ENCODE measurements around the gene ABR. TPM values are rescaled to one million over a fixed set of nuclear protein-coding genes. Genes with fewer than 3 reads are reported as not detected.
A peak's percentile ranks its signal among the peaks of the same experiment; 100 is the strongest.

ABR gene
- total and polyA plus RNA-seq, 2 of the 8 experiments (the other 6 are each of a cell fraction or from before 2014, with no cell fraction given): 44.8 to 47.2 TPM

DNA sequence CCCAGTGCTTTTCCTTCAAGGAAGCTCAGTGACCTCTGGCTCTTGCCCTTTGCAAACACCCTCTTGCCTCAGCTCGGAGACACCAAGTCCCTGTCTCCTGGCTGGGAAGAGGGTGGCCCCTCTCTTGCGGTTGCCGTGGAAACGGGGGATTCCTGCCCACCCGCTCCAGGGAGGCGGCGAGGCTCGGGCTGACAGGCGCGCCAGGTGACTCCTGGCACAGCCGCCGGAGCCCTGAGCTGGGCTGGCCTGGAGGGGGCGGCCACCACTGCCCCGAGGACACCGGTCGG lies 71.4 kb downstream of the ABR start:
- Histone ChIP-seq H3K79me1 (ENCODE audit: low read depth, low read length) (peaks cover 8% of the 10 kb centered on the region; the same call in 1 of the 2 replicates), H3K23ac (ENCODE audit: insufficient read length) (no peak overlapping the region), H3K14ac (ENCODE audit: insufficient read length) (no peak overlapping the region), H3K4ac (replicated peaks; ENCODE audit: insufficient read length, low read depth, low read length) (no peak overlapping the region), H2BK5ac (ENCODE audit: low read depth, low read length) (no peak overlapping the region), H4K91ac (replicated peaks; ENCODE audit: insufficient read length, low read length) (no peak overlapping the region), H2AK5ac (ENCODE audit: low read depth, low read length) (no peak overlapping the region), H3K4me2 (ENCODE audit: insufficient read depth in 1 of 2, low read depth in 2 of 2, low read length in 2 of 2) (peak overlapping the region; percentile 67 to 98), H2BK20ac (ENCODE audit: low read length) (no peak overlapping the region), H4K5ac (ENCODE audit: insufficient read length, low read depth, low read length) (no peak overlapping the region), H3K23me2 (ENCODE audit: low read depth, low read length) (peaks cover 12% of the 10 kb centered on the region; the same call in 1 of the 2 replicates), H3K4me3 (ENCODE audit: extremely low read depth in 1 of 4, insufficient read depth in 2 of 4, low read depth in 3 of 4, low read length in 4 of 4) (peak overlapping the region; percentile 47 to 84 (median 50)), H3K56ac (replicated peaks; ENCODE audit: insufficient read length, low read depth, low read length) (no peak overlapping the region), H2AFZ (ENCODE audit: low read length) (no peak overlapping the region), H2BK15ac (ENCODE audit: low read length) (no peak overlapping the region), H3K79me2 (ENCODE audit: control insufficient read depth in 1 of 2, insufficient read depth in 2 of 2, low read length in 2 of 2) (no peaks in the 10 kb centered on the region), H3K9ac (replicated peaks in 1 of 4; ENCODE audit: extremely low read depth in 1 of 4, low read depth in 3 of 4, low read length in 3 of 4) (peak overlapping the region in 1 of 4 experiments; percentile 32; a peak in 1 of 7 replicates), H3K9me3 (ENCODE audit: insufficient read depth in 2 of 2, low read depth in 1 of 2, low read length in 1 of 2) (no peaks in the 10 kb centered on the region), H3K18ac (ENCODE audit: extremely low read depth, low read length) (no peak overlapping the region), H3K36me3 (ENCODE audit: control insufficient read depth in 2 of 4, insufficient read depth in 4 of 4, low read length in 3 of 4) (no peaks in the 10 kb centered on the region), H4K20me1 (replicated peaks in 1 of 2; ENCODE audit: control insufficient read depth in 1 of 2, insufficient read depth in 2 of 2, low read length in 2 of 2) (peaks cover 4 to 9% of the 10 kb centered on the region in 2 experiments), H2BK120ac (replicated peaks; ENCODE audit: low read depth, low read length) (no peak overlapping the region), H4K8ac (ENCODE audit: extremely low read depth, insufficient read depth, low read length) (no peak overlapping the region), H3K4me1 (replicated peaks in 1 of 4; ENCODE audit: control insufficient read depth in 3 of 4, insufficient read depth in 4 of 4, low read length in 3 of 4) (peaks cover 0 to 28% (median 20%) of the 10 kb centered on the region in 4 experiments; a peak in 6 of 7 replicates), H3K27me3 (replicated peaks in 1 of 4; ENCODE audit: control insufficient read depth in 3 of 4, extremely low read depth in 1 of 4, insufficient read depth in 3 of 4, low read length in 3 of 4) (peaks cover 0 to 10% (median 7%) of the 10 kb centered on the region in 4 experiments; a peak in 5 of 7 replicates), H3K27ac (ENCODE audit: low read depth, low read length) (no peak overlapping the region), H2BK12ac (ENCODE audit: low read depth, low read length) (no peak overlapping the region)
- no peak for DNase-seq (ENCODE audit: low read depth in 1 of 2, low spot score in 2 of 2)
- WGBS, 2 experiments (ENCODE audit: extremely low coverage in 1 of 2, insufficient coverage in 1 of 2, insufficient read length in 1 of 2, insufficient replicate concordance in 2 of 2, low coverage in 1 of 2, low lambda C conversion rate in 2 of 2, missing lambda C conversion rate in 1 of 2): 3% methylated on average over 5 of the region's 16 CpGs; no CpG with 5 or more reads in 1 of the 2 experiments
- ChIA-PET POLR2A (ENCODE audit: partially characterized antibody) (interaction anchor here (0.6 kb wide), 1 partner anchor 575 kb away, joined by 3 read pairs; no protein-coding TSS in a partner anchor), CTCF (ENCODE audit: partially characterized antibody) (interaction anchor here (0.5 to 2.4 kb wide), 6 partner anchors 14 to 135 kb away, joined by 3 to 10 read pairs (median 6); no protein-coding TSS in a partner anchor)
- FAIRE-seq: no peak
- no peak for TF ChIP-seq BRCA1 (IDR thresholded peaks at IDR 0.05; ENCODE audit: low read depth, low read length)
- TF ChIP-seq SAP30 (IDR thresholded peaks at IDR 0.05; ENCODE audit: insufficient read depth, insufficient replicate concordance, low read length): no peak
- TF ChIP-seq RBBP5 (IDR thresholded peaks at IDR 0.05; ENCODE audit: borderline replicate concordance, low read depth, low read length): 0 out of 2 replicates have a peak, but pooled peaks have one; percentile 36
- TF ChIP-seq NRF1 (IDR thresholded peaks at IDR 0.05; ENCODE audit: low read depth, low read length): no peak
- TF ChIP-seq CREB1 (IDR thresholded peaks at IDR 0.05): no peak
- TF ChIP-seq SIN3A (conservative IDR thresholded peaks at IDR 0.05 in 1 of 2, IDR thresholded peaks at IDR 0.05 in 1 of 2; ENCODE audit: low read depth in 1 of 2, low read length in 2 of 2): no peak; a peak in 1 of 4 replicates
- TF ChIP-seq SP2 (IDR thresholded peaks at IDR 0.05; ENCODE audit: low read length): no peak
